Ovary (tissue), 9 donors: ENCODE data around the gene FAM53B. TPM values are rescaled to one million over a fixed set of nuclear protein-coding genes. Genes with fewer than 3 reads are reported as not detected.

ENCODE experiments used
- DNase-seq, 5 donors: peaks; one replicate each; pipeline ENCODE4 v3.0.0-alpha.2; 2019 to 2020
- H3K27ac ChIP-seq, 2 donors: fragments of 200-600 bp; one replicate each; pipeline versions ENCODE4 v1.5.1 to v1.8.0; 2019 to 2022
- H3K27me3 ChIP-seq: fragments of 200-600 bp; one replicate; pipeline ENCODE4 v1.8.0; 2022
- H3K36me3 ChIP-seq: fragments of 200-600 bp; sonication (generic); one replicate; pipeline ENCODE4 v1.5.1; 2019
- H3K4me1 ChIP-seq: one replicate; pipeline ENCODE4 v1.8.1; 2013; ENCODE audit warnings: mild to moderate bottlenecking, moderate library complexity; ENCODE audit not compliant: insufficient read depth
- H3K4me3 ChIP-seq: fragments of 200-600 bp; sonication (generic); one replicate; pipeline ENCODE4 v1.5.1; 2017
- H3K9me3 ChIP-seq, 2 donors: fragments of 200-600 bp in 1 of 2; sonication (generic) in 1 of 2; one replicate each; pipeline versions ENCODE4 v1.5.1 to v1.8.1; 2013 to 2019; ENCODE audit warnings: mild to moderate bottlenecking in 1 of 2, moderate library complexity in 1 of 2
- EP300 ChIP-seq: sonication (generic); formaldehyde crosslinking; IDR thresholded peaks from one replicate; pipeline ENCODE4 v1.6.1; 2017; ENCODE audit warnings: antibody characterized with exemption
- POLR2A ChIP-seq: fragments of 450-650 bp; IDR thresholded peaks from one replicate; pipeline ENCODE4 v1.6.1; 2017; ENCODE audit warnings: antibody characterized with exemption, mild to moderate bottlenecking, moderate library complexity
- WGBS, 3 donors: extraction: QIAGEN DNeasy Blood & Tissue Kit in 1 of 3; methylation state at CpG; one replicate each; pipeline versions ENCODE4 v1.1.5 to v1.1.7; 2013 to 2017; 5-methylcytosine and 5-hydroxymethylcytosine counted together
- intact Hi-C, 4 donors: fragments of 100-400 bp; cut with DNase I; formaldehyde crosslinking; loops; one replicate each; pipeline versions ENCODE4 v1.11.0 to v1.15.1; 2022 to 2023
- polyA plus RNA-seq, 2 donors: library from polyadenylated mRNA; stranded (reverse); fragments of 200-250 nt in 1 of 2; fragments of 350-450 nt in 1 of 2; fragmentation: Illumina TruSeq in 1 of 2; extraction: RNeasy Lipid Tissue Mini Kit (QIAGEN cat#74804) in 1 of 2; gene quantifications; one replicate each; pipeline ENCODE4 v1.2.3, GENCODE V29; 2013 to 2014
- total RNA-seq, 7 donors: library from RNA; depleted of rRNA in 2 of 7; stranded (reverse); fragments of >200 nt in 2 of 7; fragmentation: NEBNext Ultra II Directional in 3 of 7; extraction: Animal tissue kit (Norgen Biotek cat#: 25700) in 3 of 7; gene quantifications; one replicate each; pipeline versions ENCODE4 v1.1.0 to v1.2.4, GENCODE V29; 2016 to 2023
- TF ChIP-seq, protein P1 (sequence below), 3 donors: fragments of 450-650 bp in 2 of 3; fragments of 200-600 bp in 1 of 3; IDR thresholded peaks; one replicate each; pipeline versions ENCODE4 v1.5.1 to v1.8.0; 2016 to 2022; ENCODE audit warnings: antibody characterized with exemption in 3 of 3, mild to moderate bottlenecking in 1 of 3
- donor health status: DM: no; HTN: no; CAD: no; lungs with moderate emphysema.
- donor health status: DM: no; HTN: no; CAD: no.
- donor health status: Bipolar disorder and iron deficiency.
- donor health status: DM: yes; HTN: yes; CAD: no.
- donor health status: DM: no; HTN: no; CAD: no.
- donor health status: DM: yes; HTN: yes; CAD: no.

FAM53B gene
- total and polyA plus RNA-seq, 9 donors = 9.7 to 77.6 (median 45.5) TPM

- 91 to 94% (median 92%) methylated on average over 4 of the region's 4 CpGs for WGBS, 3 donors
- intact Hi-C loops = no loop called here
- Histone ChIP-seq H3K4me3 (no peak overlapping the region), H3K27me3 (no peaks in the 10 kb centered on the region), H3K27ac (no peak overlapping the region), H3K4me1 (peaks cover 46% of the 10 kb centered on the region), H3K9me3 (no peaks in the 10 kb centered on the region), H3K36me3 (no peaks in the 10 kb centered on the region)
- no peak for DNase-seq
- TF ChIP-seq, protein P1, sequence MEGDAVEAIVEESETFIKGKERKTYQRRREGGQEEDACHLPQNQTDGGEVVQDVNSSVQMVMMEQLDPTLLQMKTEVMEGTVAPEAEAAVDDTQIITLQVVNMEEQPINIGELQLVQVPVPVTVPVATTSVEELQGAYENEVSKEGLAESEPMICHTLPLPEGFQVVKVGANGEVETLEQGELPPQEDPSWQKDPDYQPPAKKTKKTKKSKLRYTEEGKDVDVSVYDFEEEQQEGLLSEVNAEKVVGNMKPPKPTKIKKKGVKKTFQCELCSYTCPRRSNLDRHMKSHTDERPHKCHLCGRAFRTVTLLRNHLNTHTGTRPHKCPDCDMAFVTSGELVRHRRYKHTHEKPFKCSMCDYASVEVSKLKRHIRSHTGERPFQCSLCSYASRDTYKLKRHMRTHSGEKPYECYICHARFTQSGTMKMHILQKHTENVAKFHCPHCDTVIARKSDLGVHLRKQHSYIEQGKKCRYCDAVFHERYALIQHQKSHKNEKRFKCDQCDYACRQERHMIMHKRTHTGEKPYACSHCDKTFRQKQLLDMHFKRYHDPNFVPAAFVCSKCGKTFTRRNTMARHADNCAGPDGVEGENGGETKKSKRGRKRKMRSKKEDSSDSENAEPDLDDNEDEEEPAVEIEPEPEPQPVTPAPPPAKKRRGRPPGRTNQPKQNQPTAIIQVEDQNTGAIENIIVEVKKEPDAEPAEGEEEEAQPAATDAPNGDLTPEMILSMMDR (IDR thresholded peaks at IDR 0.05) = no peak
These were observed 68.4 kb downstream of the FAM53B start for GRCh38 chr10:124675824-124676223.

DNA sequence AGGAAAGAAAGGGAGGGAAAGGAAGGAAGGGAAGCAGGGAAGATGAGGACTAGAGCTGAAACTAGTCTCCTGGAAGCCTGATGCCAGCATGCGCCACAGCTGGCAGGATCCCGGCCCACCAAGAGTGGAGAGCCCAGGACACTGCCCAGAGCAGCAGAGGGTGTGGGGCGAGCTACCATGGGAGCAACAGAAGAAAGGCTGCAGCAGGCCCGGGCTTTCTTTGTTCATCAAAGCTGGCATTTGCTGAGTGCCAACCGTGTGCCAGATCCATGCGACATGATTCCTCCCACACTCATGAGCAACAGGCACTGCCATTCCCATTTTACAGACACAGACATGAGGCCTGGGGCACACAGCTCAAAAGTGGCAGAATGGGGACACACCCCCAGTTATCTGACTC is 68.9 kb downstream of the FAM53B start:
- no peak overlapping the region for H3K4me3 ChIP-seq
- no peaks in the 10 kb centered on the region for H3K27me3 ChIP-seq
- H3K4me1 ChIP-seq = peaks cover 45% of the 10 kb centered on the region
- 91 to 96% (median 94%) methylated on average over 6 of the region's 6 CpGs for WGBS, 3 donors
- no peaks in the 10 kb centered on the region for H3K36me3 ChIP-seq
- no peak overlapping the region for H3K27ac ChIP-seq
- intact Hi-C loops = no loop called here
- no peak for TF ChIP-seq POLR2A
- no peak for DNase-seq
- no peaks in the 10 kb centered on the region for H3K9me3 ChIP-seq

DNA sequence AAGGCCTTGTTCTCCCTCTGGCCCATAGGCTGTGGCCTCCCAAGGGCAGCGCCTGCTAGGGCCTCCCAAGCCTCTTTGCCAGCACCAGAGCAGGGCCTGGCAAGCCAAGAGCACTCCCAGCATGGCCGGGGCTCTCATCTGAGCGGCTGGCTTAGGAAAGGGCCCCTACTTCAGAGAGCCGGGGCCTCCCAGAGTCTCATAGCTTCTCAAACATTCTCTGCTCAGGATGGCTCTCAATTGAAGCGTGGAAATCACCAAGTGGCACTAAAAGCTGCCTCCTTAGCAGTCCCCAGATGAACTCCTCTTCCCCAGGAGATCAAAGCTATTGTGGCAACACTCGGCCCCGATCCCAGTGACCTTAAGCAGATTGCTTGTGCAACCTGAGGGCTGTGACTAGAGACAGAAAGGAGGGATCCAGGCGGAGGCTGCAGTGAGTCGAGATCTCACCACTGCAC is 69.4 kb downstream of the FAM53B start:
- peaks cover 43% of the 10 kb centered on the region for H3K4me1 ChIP-seq
- no peaks in the 10 kb centered on the region for H3K9me3 ChIP-seq
- no peaks in the 10 kb centered on the region for H3K36me3 ChIP-seq
- 83 to 87% (median 84%) methylated on average over 9 of the region's 9 CpGs for WGBS, 3 donors
- no peak for DNase-seq
- no peak overlapping the region for H3K4me3 ChIP-seq
- intact Hi-C loops = no loop called here
- TF ChIP-seq, protein P1 (IDR thresholded peaks at IDR 0.05) = no peak
- TF ChIP-seq EP300 = no peak
- TF ChIP-seq POLR2A = no peak
- H3K27me3 ChIP-seq = no peaks in the 10 kb centered on the region
- no peak overlapping the region for H3K27ac ChIP-seq

- Histone ChIP-seq H3K9me3 (no peaks in the 10 kb centered on the region), H3K4me1 (peaks cover 37% of the 10 kb centered on the region), H3K27me3 (no peaks in the 10 kb centered on the region), H3K27ac (peak overlapping the region in 1 of 2 donors; percentile 25), H3K36me3 (no peaks in the 10 kb centered on the region), H3K4me3 (no peak overlapping the region)
- no peak for DNase-seq
- intact Hi-C loops = no loop called here
- WGBS, 3 donors = 61 to 69% (median 64%) methylated on average over 16 of the region's 16 CpGs
- TF ChIP-seq, protein P1 (IDR thresholded peaks at IDR 0.05) = no peak
- TF ChIP-seq EP300 = no peak
These were observed 72.0 kb downstream of the FAM53B start for GRCh38 chr10:124672181-124672638.

- peak overlapping the region in 1 of 2 donors; percentile 25 for H3K27ac ChIP-seq
- H3K36me3 ChIP-seq = no peaks in the 10 kb centered on the region
- no peak for DNase-seq
- intact Hi-C loops = no loop called here
- peaks cover 31% of the 10 kb centered on the region for H3K4me1 ChIP-seq
- H3K4me3 ChIP-seq = no peak overlapping the region
- H3K27me3 ChIP-seq = no peaks in the 10 kb centered on the region
- no peaks in the 10 kb centered on the region for H3K9me3 ChIP-seq
- TF ChIP-seq, protein P1 (IDR thresholded peaks at IDR 0.05) = no peak
- TF ChIP-seq POLR2A (no peak), EP300 (no peak)
- WGBS, 3 donors = 64 to 77% (median 73%) methylated on average over 8 of the region's 8 CpGs
These were observed 72.6 kb downstream of the FAM53B start for GRCh38 chr10:124671486-124672075.
